Measurements from ENCODE around the gene MYOF.

MYOF gene

DNA sequence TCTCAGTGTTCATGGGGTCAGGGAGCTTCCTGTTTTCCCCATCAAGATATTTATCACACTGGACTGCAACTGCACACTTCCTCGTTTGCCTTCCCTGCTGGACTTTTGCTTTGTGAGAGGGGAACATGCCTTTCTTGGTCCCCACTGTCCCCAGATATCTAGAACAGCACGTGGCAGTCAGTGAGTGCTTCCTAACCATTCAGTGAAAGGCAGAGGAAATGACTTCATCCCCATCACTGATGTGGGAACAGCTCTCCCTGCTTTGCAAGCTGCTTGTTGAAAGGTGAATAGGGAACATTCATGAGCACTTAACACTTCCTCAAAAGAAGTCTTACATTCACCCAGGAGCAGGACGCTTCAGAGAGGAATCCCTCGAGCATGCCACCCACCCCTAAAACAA, 135.4 kb downstream of the MYOF start:
- TF ChIP-seq, protein P1, sequence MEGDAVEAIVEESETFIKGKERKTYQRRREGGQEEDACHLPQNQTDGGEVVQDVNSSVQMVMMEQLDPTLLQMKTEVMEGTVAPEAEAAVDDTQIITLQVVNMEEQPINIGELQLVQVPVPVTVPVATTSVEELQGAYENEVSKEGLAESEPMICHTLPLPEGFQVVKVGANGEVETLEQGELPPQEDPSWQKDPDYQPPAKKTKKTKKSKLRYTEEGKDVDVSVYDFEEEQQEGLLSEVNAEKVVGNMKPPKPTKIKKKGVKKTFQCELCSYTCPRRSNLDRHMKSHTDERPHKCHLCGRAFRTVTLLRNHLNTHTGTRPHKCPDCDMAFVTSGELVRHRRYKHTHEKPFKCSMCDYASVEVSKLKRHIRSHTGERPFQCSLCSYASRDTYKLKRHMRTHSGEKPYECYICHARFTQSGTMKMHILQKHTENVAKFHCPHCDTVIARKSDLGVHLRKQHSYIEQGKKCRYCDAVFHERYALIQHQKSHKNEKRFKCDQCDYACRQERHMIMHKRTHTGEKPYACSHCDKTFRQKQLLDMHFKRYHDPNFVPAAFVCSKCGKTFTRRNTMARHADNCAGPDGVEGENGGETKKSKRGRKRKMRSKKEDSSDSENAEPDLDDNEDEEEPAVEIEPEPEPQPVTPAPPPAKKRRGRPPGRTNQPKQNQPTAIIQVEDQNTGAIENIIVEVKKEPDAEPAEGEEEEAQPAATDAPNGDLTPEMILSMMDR (IDR thresholded peaks at IDR 0.05; ENCODE audit: insufficient read depth, missing control alignments), result no peak
- DNase-seq (ENCODE audit: insufficient read length, low spot score), result no peak

DNA sequence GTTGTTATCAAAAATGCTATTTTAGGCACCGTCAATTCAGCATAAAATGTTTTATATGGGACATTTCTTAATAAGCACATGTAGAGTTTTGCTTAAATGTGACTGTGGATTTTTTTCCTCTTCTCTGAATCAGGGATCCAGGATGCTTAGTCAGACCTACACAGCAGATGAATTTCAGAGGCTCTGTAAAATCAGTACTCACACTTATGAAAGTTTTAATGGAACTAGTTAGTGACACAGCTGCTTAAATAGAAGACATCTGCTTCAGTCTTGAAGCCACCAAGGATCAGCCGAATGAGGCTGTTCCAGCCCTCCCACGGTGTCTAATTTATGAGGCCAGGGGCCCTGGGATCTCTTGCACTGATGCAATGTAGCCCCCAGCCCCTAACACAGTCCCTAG, 136.0 kb downstream of the MYOF start:
- TF ChIP-seq, protein P1 (IDR thresholded peaks at IDR 0.05; ENCODE audit: insufficient read depth, missing control alignments), result no peak
- DNase-seq (ENCODE audit: insufficient read length, low spot score), result no peak
- FAIRE-seq, result no peak

More for the DNA sequence above, 135.4 kb downstream of the MYOF start:
- FAIRE-seq, result no peak

- no peak for DNase-seq (ENCODE audit: insufficient read length, low spot score)
- FAIRE-seq, result no peak
- TF ChIP-seq, protein P1 (IDR thresholded peaks at IDR 0.05; ENCODE audit: insufficient read depth, missing control alignments), result no peak
Measured at GRCh38 chr10:93344691-93345090, 137.4 kb downstream of the MYOF start.

GRCh38 chr10:93342921-93343320, 139.2 kb downstream of the MYOF start:
- no peak for DNase-seq (ENCODE audit: insufficient read length, low spot score)
- FAIRE-seq, result no peak
- TF ChIP-seq, protein P1 (IDR thresholded peaks at IDR 0.05; ENCODE audit: insufficient read depth, missing control alignments), result no peak

DNA sequence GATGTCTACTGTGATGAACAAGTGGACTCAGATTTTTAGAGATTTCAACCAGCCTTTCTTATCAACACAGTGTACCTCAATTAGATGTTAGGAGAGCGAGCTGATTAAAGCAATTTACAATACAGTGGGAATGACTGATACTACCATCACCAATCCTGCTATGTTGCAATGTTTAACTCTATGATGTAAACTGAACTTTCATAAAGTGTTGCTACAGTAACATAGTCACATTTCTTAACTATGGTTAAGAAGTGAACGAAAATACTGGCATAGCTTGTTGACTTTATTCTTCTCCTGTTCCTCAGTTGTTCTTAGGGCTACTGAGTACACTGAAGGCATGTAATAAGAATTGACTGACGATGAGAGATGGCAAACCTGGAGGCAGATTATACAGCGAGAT, 139.8 kb downstream of the MYOF start:
- FAIRE-seq (no peak), DNase-seq (ENCODE audit: insufficient read length, low spot score) (no peak)
- TF ChIP-seq, protein P1 (IDR thresholded peaks at IDR 0.05; ENCODE audit: insufficient read depth, missing control alignments), result no peak

DNA sequence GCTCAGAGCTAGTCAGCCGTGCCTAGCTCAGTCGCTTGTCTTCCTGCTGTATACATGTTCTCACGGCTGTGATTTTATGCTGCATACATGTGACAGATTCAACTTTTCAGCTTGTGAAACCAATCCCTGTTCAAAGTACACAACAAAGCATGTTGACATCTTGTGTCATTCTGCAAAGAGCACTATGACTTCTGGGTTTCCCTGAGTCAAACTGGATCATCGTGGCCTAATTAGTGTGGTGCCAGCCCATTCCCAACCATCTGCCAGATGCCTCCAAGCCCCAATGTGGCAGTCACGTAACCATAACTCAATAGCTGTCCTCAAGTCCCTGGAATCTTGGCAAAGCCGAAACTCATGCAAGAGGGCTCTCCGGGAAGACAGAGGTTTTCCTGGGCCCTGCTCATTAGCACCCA, 144.8 kb downstream of the MYOF start:
- FAIRE-seq, result no peak

DNA sequence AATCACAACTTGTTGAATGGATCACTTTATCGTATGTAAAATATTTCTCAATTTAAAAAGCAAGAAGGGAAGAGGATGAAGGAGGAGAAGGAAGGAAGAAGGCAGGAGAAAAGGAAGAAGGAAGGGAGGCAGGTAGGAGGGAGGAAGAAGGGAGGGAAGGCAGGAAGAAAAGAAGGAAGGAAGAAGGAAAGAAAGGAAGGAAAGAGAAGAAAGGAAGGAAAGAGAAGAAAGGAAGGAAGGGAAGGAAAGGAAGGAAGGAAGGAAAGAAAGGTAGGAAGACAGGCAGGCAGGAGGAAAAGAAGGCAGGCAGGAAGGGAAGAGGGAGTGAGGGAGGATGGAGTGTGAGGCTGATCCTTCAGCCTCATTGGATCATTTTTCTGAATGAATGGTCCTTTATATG, 145.5 kb downstream of the MYOF start:
- TF ChIP-seq, protein P1 (IDR thresholded peaks at IDR 0.05; ENCODE audit: insufficient read depth, missing control alignments), result no peak
- no peak for FAIRE-seq
- DNase-seq (ENCODE audit: insufficient read length, low spot score), result no peak

More for the DNA sequence above, 144.8 kb downstream of the MYOF start:
- TF ChIP-seq, protein P1 (IDR thresholded peaks at IDR 0.05; ENCODE audit: insufficient read depth, missing control alignments), result no peak
- DNase-seq (ENCODE audit: insufficient read length, low spot score), result no peak

All from D721Med (cell line).